Measurements from ENCODE around the gene ACADM.
"Not testable (repeated sequence)": the region's sequence is repeated elsewhere in the genome, so short reads cannot be mapped to it uniquely, and the experiment has no call there.

Gene ACADM

GRCh38 chr1:75724472-75725022, at the start of gene ACADM:
Gene ACADM (plus strand): TSS chr1:75724709. CDS start chr1:75724788, 79 bp downstream.
- DNase-seq: peak; percentile 82 to 95 (median 91)

DNA sequence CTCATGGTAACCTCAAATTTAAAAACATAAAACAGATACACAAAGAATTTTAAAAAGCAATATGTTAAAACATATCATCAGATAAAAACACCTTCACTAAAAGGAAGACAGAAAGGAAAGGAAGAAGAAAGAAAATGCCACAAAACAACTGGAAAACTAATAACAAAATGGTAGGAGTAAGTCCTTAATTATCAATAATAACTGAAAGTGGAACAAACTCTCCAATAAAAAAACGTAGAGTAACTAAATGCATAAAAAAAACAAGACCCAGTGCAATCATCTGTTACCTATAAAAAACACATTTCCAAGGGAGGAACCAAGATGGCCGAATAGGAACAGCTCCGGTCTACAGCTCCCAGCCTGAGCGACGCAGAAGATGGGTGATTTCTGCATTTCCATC, 47.1 kb upstream of the ACADM start:
- peak; percentile 10 to 64 (median 28) for DNase-seq

- peak in 2 of 3 experiments; percentile 65 to 78 for DNase-seq
Observed at GRCh38 chr1:75677964-75678363, 46.5 kb upstream of the ACADM start.

- no peak for DNase-seq
Observed at GRCh38 chr1:75690547-75690946, 34.0 kb upstream of the ACADM start.

GRCh38 chr1:75693551-75693950, 31.0 kb upstream of the ACADM start:
- no peak for DNase-seq

DNA sequence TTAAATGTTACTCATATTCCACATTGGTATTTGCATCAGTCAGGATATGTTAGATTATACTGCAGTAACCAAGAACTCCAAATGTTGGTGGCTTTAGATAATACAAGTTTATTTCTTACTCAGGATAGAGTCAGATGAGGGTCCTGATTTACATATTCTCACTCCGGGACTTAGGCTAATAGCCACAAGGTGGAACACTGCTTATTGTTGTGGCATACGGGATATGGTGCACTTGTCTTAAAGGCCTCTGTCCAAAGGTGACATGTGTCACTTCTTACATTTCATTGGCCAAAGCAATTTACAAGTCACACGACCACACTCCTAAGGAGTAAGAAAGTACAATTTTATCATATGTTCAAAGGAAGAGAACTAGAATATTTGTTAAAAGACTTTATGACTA, 28.5 kb upstream of the ACADM start:
- no peak for DNase-seq

GRCh38 chr1:75707191-75707590, 17.3 kb upstream of the ACADM start:
- peak in 2 of 3 experiments; percentile 1 to 13 for DNase-seq

- DNase-seq: no peak
Observed at GRCh38 chr1:75708910-75709309, 15.6 kb upstream of the ACADM start.

DNA sequence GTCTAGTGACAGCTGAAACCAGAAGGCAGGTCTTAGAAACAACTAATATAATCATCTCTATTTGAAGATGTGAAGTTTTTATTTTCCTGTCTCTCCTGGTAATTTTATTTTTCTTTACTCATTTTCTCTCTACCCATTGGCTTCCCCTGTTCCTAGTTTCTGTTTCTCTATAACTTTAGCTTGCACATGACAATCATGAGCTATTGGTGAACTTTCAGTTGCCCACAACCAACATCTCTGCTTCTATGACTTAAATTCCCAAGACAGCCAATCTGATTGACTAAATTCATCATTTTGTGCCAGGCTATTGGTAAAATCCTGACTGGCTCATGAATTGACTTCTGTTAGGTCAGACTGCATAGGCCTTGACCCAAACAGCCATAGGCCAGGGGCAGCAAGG, 13.7 kb upstream of the ACADM start:
- DNase-seq: no peak

- DNase-seq: no peak
Observed at GRCh38 chr1:75711846-75712245, 12.7 kb upstream of the ACADM start.

DNA sequence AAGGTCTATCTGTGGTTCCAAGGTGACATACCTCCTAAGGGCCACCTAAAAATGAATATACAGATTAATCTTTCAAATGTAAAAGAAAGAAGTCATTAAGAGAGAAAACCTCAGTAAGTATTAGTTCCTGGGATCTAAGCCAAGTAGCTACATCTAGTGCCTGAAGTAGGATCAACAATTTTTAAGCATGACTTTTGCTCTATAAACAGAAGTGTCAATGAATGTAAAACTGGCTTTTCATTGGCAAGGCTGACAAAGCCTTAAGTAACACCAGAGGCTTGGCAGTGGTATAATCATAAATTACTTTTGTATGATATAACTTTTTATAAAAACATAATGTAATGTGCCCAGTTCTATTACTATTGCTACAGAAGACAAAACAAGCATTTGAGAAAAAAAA, 12.2 kb upstream of the ACADM start:
- DNase-seq: no peak

GRCh38 chr1:75719810-75720209, 4.7 kb upstream of the ACADM start:
- no peak for DNase-seq

GRCh38 chr1:75720325-75720724, 4.2 kb upstream of the ACADM start:
- DNase-seq: no peak

- no peak for DNase-seq
Observed at GRCh38 chr1:75720820-75721219, 3.7 kb upstream of the ACADM start.

DNA sequence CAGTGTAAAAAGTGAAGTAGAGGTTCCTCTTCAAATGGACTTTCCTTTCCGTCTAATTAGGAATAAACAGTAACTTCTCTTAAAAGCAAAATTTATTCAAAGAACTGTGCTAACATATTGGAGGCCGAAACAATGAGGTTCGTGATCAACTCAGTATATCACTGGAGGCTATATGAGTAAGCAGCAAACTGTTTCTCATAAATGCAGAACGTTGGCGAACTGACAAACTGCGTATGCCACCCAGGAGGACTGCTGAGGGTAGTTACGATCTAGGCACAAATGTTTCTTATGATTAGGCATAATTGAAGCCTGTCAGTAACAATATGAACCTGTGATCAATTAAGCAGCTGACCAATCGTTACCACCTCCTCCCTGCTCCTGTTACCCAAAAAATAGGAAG, 2.3 kb upstream of the ACADM start:
- DNase-seq: not testable (repeated sequence)

DNA sequence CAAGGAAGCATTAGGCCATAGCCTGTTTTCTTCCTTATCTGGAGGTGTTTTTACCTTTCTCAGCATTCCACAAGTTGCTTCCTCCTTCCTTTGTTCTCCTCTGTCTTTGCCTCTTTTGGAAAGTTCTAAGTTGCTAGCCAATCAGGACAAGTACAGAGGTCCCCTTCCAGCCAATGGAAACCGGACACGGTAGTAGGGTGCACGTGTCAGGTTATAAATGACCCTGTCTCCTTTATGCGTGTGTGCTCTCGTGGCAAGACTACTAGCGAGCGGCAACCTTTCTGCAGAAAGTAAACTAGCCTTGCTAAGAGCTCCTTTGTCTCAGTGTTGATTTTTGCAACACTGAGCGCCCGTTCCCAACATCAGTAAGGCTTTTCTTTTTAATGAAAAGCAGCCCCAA, 1.5 kb upstream of the ACADM start:
- DNase-seq: no peak

- peak; percentile 68 to 95 (median 91) for DNase-seq
Observed at GRCh38 chr1:75723989-75724471, 479 bp upstream of the ACADM start.

GRCh38 chr1:75725266-75725665, 757 bp downstream of the ACADM start:
- DNase-seq: peak in 1 of 3 experiments; percentile 26

- DNase-seq: peak in 2 of 3 experiments; percentile 40 to 74
Observed at GRCh38 chr1:75725861-75726361, 1.4 kb downstream of the ACADM start.

GRCh38 chr1:75727571-75727970, 3.1 kb downstream of the ACADM start:
- no peak for DNase-seq

- no peak for DNase-seq
Observed at GRCh38 chr1:75730432-75730831, 5.9 kb downstream of the ACADM start.

- no peak for DNase-seq
Observed at GRCh38 chr1:75731881-75732280, 7.4 kb downstream of the ACADM start.

GRCh38 chr1:75732703-75733102, 8.2 kb downstream of the ACADM start:
- no peak for DNase-seq

DNA sequence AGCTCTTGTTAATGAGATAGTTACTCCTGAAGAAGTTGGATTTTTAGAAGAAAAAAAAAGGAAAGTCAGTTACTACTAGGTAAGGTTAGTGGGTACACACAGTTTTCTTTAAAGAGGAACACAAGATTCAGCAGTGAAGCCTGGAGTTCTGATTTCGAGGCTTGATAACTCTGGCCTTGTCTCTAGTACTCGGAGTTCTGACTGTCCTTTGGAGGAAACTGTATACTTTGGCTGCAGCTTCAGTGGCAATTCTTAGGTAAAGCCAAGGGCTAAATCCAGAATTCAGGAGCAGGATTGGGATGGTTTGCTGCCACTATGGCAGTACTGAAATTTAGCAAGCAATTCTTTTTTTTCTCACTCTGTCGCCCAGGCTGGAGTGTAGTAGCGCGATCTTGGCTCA, 9.2 kb downstream of the ACADM start:
- no peak for DNase-seq

- DNase-seq: no peak
Observed at GRCh38 chr1:75736016-75736415, 11.5 kb downstream of the ACADM start.

Measured in NCI-H1417 (cell line).